Stimulated activated CD4-positive, alpha-beta T cell treated with anti-CD3 and anti-CD28 coated beads, Interleukin-1b, Interleukin-23, amount 100 ng/mL, for 4 hours (primary cell): ENCODE results near the gene TNFAIP8L2.
A peak's percentile ranks its signal among the peaks of the same experiment; 100 is the strongest.
"Not testable (repeated sequence)": the region's sequence is repeated elsewhere in the genome, so short reads cannot be mapped to it uniquely, and the experiment has no call there.

Source experiments
- DNase-seq, 2 donors: peaks; one replicate each; pipeline ENCODE4 v3.0.0-alpha.2; 2020; ENCODE audit warnings: low read depth in 2 of 2

The TNFAIP8L2 gene

GRCh38 chr1:151146072-151146411, 10.4 kb upstream of the TNFAIP8L2 start:
- DNase-seq: no peak

- peak; percentile 69 to 81 for DNase-seq
These were observed 9.9 kb upstream of the TNFAIP8L2 start, which contains the start of gene SEMA6C for GRCh38 chr1:151146412-151147131. SEMA6C (minus strand) TSS chr1:151146631; CDS start chr1:151142621, 4,010 bp downstream.

- DNase-seq: no peak
These were observed 9.3 kb upstream of the TNFAIP8L2 start for GRCh38 chr1:151147132-151147503.

- no peak for DNase-seq
These were observed 8.8 kb upstream of the TNFAIP8L2 start for GRCh38 chr1:151147665-151148064.

GRCh38 chr1:151157067-151157531, 650 bp downstream of the TNFAIP8L2 start:
- peak in 1 of 2 donors; percentile 24 for DNase-seq

GRCh38 chr1:151158326-151158725, 1.9 kb downstream of the TNFAIP8L2 start:
- DNase-seq: peak; percentile 30 to 51

- no peak for DNase-seq
These were observed 2.4 kb downstream of the TNFAIP8L2 start for GRCh38 chr1:151158751-151159251.

GRCh38 chr1:151159373-151159772, 2.9 kb downstream of the TNFAIP8L2 start:
- no peak for DNase-seq

GRCh38 chr1:151164732-151165280, 8.4 kb downstream of the TNFAIP8L2 start:
- no peak for DNase-seq

- no peak for DNase-seq
These were observed 8.9 kb downstream of the TNFAIP8L2 start for GRCh38 chr1:151165281-151165737.

GRCh38 chr1:151165738-151166504, 9.5 kb downstream of the TNFAIP8L2 start, which contains the start of the genes LYSMD1 and SCNM1:
LYSMD1 (minus strand) TSS chr1:151165902; CDS start chr1:151165258, 644 bp downstream.
SCNM1 (plus strand) TSS chr1:151166144; CDS start chr1:151166153, 9 bp downstream.
- DNase-seq: peak; percentile 84 to 92

- DNase-seq: no peak
These were observed 10.1 kb downstream of the TNFAIP8L2 start for GRCh38 chr1:151166505-151166956.

- no peak for DNase-seq
These were observed 10.7 kb downstream of the TNFAIP8L2 start for GRCh38 chr1:151167116-151167515.

GRCh38 chr1:151171190-151171589, 14.7 kb downstream of the TNFAIP8L2 start:
- no peak for DNase-seq

GRCh38 chr1:151175041-151175741, 18.7 kb downstream of the TNFAIP8L2 start:
- DNase-seq: no peak

- no peak for DNase-seq
These were observed 19.4 kb downstream of the TNFAIP8L2 start, which contains the start of gene TMOD4 for GRCh38 chr1:151175863-151176262. TMOD4 (minus strand) TSS chr1:151175981; CDS start chr1:151174875, 1,106 bp downstream.

- no peak for DNase-seq
These were observed 20.1 kb downstream of the TNFAIP8L2 start for GRCh38 chr1:151176514-151177045.

- no peak for DNase-seq
These were observed 27.8 kb downstream of the TNFAIP8L2 start for GRCh38 chr1:151184211-151184610.

- no peak for DNase-seq
These were observed 30.8 kb downstream of the TNFAIP8L2 start for GRCh38 chr1:151187205-151187604.

GRCh38 chr1:151188667-151189066, 32.2 kb downstream of the TNFAIP8L2 start:
- DNase-seq: not testable (repeated sequence)
